Omental fat pad (tissue), 4 donors: Measurements from ENCODE around the gene GAL3ST1. TPM values are rescaled to one million over a fixed set of nuclear protein-coding genes. Genes with fewer than 3 reads are reported as not detected.
"Not testable (repeated sequence)": the region's sequence is repeated elsewhere in the genome, so short reads cannot be mapped to it uniquely, and the experiment has no call there.

Source experiments
- ATAC-seq: fragments of 150-250 bp; one replicate; pipeline ENCODE4 v1.9.1; 2016; ENCODE audit warnings: mild to moderate bottlenecking, moderate library complexity; ENCODE audit not compliant: low FRiP score
- DNase-seq: peaks from one replicate; pipeline ENCODE4 v3.0.0-alpha.2; 2019; ENCODE audit warnings: low spot score
- total RNA-seq, 4 donors: library from RNA; depleted of rRNA; stranded (reverse); fragments of >200 nt; gene quantifications; one replicate each; pipeline ENCODE4 v1.1.0, GENCODE V29; 2016
- TF ChIP-seq, protein P1 (sequence below), 3 donors: fragments of 450-650 bp; IDR thresholded peaks; one replicate each; pipeline ENCODE4 v1.5.1; 2016 to 2017; ENCODE audit warnings: antibody characterized with exemption in 3 of 3, mild to moderate bottlenecking in 3 of 3, moderate library complexity in 2 of 3

The GAL3ST1 gene
- total RNA-seq, 4 donors from 2014 or later: 1.4 to 2.5 (median 1.8) TPM; not detected in 1

DNA sequence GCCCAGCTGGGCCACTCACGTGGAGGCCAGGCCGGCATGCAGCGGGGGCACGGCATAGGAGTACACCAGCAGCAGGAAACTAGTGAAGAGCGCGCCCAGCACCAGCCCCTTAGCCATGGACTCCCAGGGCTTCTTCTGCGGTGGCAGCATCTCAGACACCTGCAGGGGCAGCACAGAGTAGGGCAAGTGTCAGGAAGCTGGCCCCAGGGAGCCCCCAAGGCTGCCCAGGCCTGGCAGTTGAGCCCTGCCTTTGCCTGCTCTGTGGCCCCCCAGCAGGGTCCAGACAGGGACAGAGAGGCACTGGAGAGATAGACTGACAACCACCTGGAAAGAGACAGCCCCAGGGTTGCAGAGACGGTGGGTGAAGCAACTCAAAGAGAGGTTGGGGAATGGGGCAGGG lies 17.2 kb downstream of the GAL3ST1 start:
- TF ChIP-seq, protein P1, sequence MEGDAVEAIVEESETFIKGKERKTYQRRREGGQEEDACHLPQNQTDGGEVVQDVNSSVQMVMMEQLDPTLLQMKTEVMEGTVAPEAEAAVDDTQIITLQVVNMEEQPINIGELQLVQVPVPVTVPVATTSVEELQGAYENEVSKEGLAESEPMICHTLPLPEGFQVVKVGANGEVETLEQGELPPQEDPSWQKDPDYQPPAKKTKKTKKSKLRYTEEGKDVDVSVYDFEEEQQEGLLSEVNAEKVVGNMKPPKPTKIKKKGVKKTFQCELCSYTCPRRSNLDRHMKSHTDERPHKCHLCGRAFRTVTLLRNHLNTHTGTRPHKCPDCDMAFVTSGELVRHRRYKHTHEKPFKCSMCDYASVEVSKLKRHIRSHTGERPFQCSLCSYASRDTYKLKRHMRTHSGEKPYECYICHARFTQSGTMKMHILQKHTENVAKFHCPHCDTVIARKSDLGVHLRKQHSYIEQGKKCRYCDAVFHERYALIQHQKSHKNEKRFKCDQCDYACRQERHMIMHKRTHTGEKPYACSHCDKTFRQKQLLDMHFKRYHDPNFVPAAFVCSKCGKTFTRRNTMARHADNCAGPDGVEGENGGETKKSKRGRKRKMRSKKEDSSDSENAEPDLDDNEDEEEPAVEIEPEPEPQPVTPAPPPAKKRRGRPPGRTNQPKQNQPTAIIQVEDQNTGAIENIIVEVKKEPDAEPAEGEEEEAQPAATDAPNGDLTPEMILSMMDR (IDR thresholded peaks at IDR 0.05): no peak
- no peak for ATAC-seq
- no peak for DNase-seq

DNA sequence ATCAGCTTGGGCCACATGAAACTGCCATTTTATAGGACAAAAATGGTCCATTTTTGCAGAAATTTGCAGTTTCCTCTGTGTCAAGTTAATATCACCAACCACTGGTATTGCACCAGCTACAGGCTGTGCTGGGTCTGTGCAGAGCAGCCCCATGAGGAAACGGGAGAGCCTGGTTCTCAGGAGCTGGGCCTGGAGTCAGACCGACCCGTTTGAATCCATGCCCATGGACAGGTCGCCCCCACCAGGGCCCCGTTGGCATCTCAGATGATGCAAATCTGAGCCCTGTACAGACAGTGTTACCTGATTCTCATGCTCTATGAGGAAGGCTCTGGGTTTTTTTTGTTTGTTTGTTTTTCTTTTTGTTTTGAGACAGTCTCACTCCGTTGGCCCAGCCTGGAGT lies 18.1 kb downstream of the GAL3ST1 start:
- no peak for DNase-seq
- no peak for ATAC-seq
- TF ChIP-seq, protein P1 (IDR thresholded peaks at IDR 0.05): no peak

DNA sequence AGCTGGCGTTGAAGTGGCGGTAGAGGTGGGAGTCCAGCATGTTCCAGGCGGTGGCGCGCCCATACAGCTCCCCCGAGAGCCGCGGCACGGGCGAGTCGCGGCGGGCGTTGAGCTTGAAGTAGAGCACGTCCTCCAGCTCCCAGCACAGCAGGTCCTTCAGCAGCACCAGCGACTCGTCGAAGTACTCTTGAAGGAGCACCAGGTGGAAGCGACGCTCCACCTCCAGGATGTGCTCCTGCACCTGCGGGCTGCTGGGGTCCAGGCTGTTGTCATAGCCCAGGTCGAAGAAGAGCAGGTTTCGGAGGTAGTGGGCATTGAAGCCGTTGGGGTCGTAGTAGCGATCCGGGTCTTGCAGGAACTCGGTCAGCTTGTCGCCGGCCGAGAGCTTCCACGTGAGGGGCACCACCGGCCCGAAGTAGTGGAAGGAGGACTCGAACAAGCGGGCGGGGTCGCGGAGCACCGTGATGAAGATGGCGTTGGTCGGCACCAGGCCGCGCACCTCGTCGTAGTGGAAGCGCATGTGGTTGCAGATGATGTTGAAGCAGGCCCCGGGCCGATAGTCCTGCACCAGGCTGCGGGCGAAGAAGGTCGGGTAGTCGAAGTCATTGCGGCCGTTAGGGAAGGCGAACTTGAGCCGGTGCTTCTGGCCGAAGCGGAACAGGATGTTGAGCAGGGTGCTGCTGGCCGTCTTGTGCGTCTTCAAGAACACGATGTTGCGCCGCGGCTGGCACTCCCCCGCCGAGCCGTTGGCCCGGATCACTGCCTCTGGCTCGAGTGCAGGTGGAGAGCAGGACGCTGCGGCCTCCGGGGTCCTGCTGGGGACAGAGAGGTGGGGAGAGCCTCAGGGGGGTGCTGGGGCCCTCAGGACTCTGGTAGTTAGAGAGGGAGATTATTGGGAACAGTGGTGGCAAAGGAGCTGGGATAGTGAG lies 18.9 kb downstream of the GAL3ST1 start:
- TF ChIP-seq, protein P1 (IDR thresholded peaks at IDR 0.05): no peak
- ATAC-seq (no peak), DNase-seq (no peak)

DNA sequence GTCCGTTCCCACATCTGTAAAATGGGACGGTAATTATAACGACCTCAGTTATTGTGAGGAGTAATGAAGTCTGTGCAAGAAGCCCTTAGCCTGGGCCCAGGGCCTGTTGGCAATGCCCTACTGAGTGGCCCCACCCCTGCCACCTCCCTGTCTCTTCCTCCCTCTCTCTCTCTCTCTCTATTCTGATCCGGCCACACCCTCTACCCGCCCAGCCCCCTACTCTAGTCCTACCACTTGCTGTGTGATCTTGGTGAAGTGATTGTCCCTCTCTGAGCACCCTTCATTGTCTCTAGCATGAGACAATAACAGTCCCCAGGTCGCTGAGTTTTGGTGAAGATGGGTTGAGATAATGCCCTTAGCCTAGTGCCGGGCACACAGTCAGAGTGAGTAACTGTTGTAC lies 20.5 kb downstream of the GAL3ST1 start:
- TF ChIP-seq, protein P1 (IDR thresholded peaks at IDR 0.05): no peak
- no peak for ATAC-seq
- no peak for DNase-seq

DNA sequence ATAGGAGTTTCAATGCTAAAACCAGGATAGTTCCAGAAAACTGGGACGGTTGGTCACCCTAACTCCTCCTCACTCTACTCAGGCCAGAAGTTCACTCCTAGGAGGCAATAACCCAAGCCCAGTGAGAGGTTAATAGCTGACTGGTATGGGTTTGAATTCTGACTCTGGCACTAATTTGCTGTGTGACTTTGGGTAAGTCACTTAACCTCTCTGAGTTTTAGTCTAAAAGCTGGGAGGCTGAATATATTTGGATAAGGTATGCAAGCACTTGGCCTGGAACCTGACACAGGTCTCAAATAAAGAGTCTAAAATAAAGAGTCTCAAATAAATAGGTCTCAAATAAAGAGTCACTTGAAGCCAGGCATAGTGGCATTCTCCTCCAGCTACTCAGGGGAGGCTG lies 21.7 kb downstream of the GAL3ST1 start:
- TF ChIP-seq, protein P1 (IDR thresholded peaks at IDR 0.05): no peak
- ATAC-seq (no peak), DNase-seq (no peak)

DNA sequence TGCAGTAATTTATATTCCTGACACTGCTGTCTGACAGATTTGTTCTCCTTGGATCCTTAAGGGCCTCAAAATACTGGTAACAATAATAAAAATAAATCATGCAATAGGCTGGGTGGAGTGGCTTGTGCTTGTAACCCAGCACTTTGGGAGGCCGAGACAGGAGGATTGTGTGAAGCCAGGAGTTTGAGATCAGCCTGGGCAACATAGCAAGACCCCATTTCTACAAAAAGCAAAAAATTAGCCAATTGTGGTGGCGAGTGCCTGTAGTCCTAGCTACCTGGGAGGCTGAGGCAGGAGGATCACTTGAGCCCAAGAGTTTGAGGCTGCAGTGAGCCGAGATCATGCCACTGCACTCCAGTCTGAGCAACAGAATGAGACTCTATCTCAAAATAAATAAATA lies 22.7 kb downstream of the GAL3ST1 start:
- not testable (repeated sequence) for ATAC-seq, DNase-seq

DNA sequence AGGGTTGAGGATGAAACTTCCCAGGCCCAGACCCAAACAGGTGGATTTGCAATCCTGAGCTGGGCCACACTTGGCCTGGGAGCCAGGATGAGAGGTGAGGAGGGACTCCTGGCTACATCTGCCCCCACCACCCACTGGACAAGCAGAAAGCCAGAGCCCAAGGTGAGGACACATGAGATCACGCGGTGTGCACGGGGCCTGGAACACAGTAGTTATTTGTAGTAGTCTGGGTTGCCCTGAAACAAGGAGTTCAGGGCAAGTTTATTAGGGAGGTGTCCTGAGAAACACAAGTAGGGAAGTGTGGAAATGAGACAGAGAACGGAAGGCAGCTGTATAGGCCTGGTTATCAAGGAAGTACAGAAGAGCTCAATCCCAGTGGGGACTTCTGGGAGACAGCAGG lies 27.3 kb downstream of the GAL3ST1 start:
- no peak for ATAC-seq
- DNase-seq: no peak
- TF ChIP-seq, protein P1 (IDR thresholded peaks at IDR 0.05): no peak
